Measurements from ENCODE around the gene AKAP9. TPM values are rescaled to one million over a fixed set of nuclear protein-coding genes. Genes with fewer than 3 reads are reported as not detected.
"Not testable (repeated sequence)": the region's sequence is repeated elsewhere in the genome, so short reads cannot be mapped to it uniquely, and the experiment has no call there.

The AKAP9 gene
- total RNA-seq, 1 experiment from 2014 or later: 12.9 TPM

DNA sequence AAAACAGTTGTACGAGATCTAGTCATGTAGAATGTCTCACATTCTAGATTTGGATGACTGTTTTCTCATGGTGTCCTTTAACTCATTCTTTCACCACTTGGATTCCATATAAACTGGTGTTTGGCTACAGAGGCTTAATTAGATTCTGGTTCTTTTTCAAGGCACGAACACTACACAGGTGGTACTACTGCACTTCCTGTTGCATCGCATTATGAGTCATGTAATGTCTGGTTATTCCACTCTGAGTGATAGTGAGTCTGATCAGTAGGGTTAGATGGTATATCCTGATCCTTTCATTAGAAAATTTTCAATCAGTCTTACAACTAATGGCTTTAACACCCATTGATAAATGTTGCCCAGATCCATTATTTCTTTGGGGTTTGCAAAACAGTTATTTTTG, 11.2 kb upstream of the AKAP9 start:
- H3K9me3 ChIP-seq: no peaks in the 10 kb centered on the region
- DNase-seq: no peak
- no peaks in the 10 kb centered on the region for H3K27me3 ChIP-seq
- no peak overlapping the region for H3K4me3 ChIP-seq
- no peaks in the 10 kb centered on the region for H3K36me3 ChIP-seq

DNA sequence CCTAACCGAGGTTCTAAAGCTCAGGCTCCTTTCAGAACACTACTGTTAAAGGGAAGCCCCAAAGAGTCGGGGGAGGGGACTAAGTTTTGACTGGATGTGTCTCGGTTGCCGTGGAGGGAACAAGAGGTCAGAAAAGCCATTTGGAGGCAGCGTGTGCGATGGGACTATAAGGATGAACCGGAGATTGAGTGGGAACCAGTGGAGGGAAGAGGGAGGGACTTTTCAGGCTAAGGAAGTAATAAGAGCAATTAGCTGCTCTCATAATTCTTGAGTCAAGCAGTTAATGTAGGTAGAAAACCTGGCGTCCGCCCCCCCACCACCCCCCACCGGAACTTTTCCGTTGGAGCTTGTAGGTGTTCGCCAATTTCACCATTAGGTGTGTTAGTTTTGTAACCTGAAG, 491 bp upstream of the AKAP9 start:
- no peaks in the 10 kb centered on the region for H3K9me3 ChIP-seq
- DNase-seq: no peak
- H3K36me3 ChIP-seq: no peaks in the 10 kb centered on the region
- no peaks in the 10 kb centered on the region for H3K27me3 ChIP-seq
- peak overlapping the region; percentile 71 for H3K4me3 ChIP-seq

- H3K9me3 ChIP-seq: no peaks in the 10 kb centered on the region
- H3K27me3 ChIP-seq: no peaks in the 10 kb centered on the region
- DNase-seq: peak; percentile 4
- H3K4me3 ChIP-seq: peak overlapping the region; percentile 71
- H3K36me3 ChIP-seq: no peaks in the 10 kb centered on the region
Observed at GRCh38 chr7:91941450-91941849, 788 bp downstream of the AKAP9 start.

GRCh38 chr7:91942312-91942711, 1.6 kb downstream of the AKAP9 start:
- no peaks in the 10 kb centered on the region for H3K36me3 ChIP-seq
- no peaks in the 10 kb centered on the region for H3K9me3 ChIP-seq
- no peak overlapping the region for H3K4me3 ChIP-seq

GRCh38 chr7:91944970-91945369, 4.3 kb downstream of the AKAP9 start:
- H3K27me3 ChIP-seq, H3K4me3 ChIP-seq, H3K9me3 ChIP-seq, DNase-seq, H3K36me3 ChIP-seq: not testable (repeated sequence)

More at GRCh38 chr7:91942312-91942711, 1.6 kb downstream of the AKAP9 start:
- H3K27me3 ChIP-seq: no peaks in the 10 kb centered on the region
- no peak for DNase-seq

GRCh38 chr7:91945476-91945875, 4.8 kb downstream of the AKAP9 start:
- Histone ChIP-seq H3K4me3 (no peak overlapping the region), H3K27me3 (no peaks in the 10 kb centered on the region), H3K36me3 (no peaks in the 10 kb centered on the region), H3K9me3 (no peaks in the 10 kb centered on the region)
- no peak for DNase-seq

DNA sequence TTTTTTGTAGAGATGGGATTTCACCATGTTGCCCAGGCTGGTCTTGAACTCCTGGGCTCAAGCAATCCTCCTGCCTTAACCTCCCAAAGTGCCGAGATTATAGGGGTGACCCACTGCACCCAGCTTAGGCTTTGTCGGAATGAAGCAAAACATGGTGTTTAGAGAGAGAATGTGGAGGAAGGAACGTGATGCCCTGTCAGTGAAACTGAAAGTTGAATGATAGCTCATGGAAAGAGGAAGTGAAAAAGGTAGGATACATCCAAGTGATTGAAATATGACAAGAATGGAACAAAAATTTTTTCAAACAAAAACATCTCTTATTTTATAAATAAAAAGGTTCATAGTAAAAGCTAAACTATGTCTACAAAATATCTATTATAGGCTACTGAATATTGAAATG, 5.9 kb downstream of the AKAP9 start:
- Histone ChIP-seq H3K9me3 (no peaks in the 10 kb centered on the region), H3K36me3 (no peaks in the 10 kb centered on the region), H3K4me3 (no peak overlapping the region), H3K27me3 (no peaks in the 10 kb centered on the region)
- no peak for DNase-seq

DNA sequence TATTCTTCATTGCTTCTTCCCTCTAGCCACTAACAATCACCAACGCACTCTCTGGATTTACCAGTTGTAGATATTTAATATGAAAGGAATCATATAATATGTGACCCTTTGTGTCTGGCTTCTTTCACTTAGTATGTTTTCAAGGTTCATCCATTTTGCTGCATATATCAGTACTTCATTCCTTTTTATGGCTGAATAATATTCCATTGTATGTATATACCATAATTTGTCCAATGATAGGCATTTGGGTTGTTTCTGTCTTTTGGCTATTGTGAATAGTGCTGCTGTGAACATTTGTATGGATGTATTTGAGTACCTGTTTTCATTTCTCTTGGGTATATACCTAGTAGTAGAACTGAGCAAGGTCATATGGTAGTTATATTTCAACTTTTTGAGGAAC, 7.3 kb downstream of the AKAP9 start:
- H3K36me3 ChIP-seq: no peaks in the 10 kb centered on the region
- H3K9me3 ChIP-seq: no peaks in the 10 kb centered on the region
- DNase-seq: no peak
- H3K4me3 ChIP-seq: no peak overlapping the region
- H3K27me3 ChIP-seq: no peaks in the 10 kb centered on the region

- H3K9me3 ChIP-seq: no peaks in the 10 kb centered on the region
- no peaks in the 10 kb centered on the region for H3K36me3 ChIP-seq
- H3K4me3 ChIP-seq: no peak overlapping the region
- no peak for DNase-seq
- no peaks in the 10 kb centered on the region for H3K27me3 ChIP-seq
Observed at GRCh38 chr7:91949221-91950009, 8.8 kb downstream of the AKAP9 start.

GRCh38 chr7:91953618-91954017, 13.0 kb downstream of the AKAP9 start:
- no peak overlapping the region for H3K4me3 ChIP-seq
- no peaks in the 10 kb centered on the region for H3K36me3 ChIP-seq
- H3K27me3 ChIP-seq: no peaks in the 10 kb centered on the region
- H3K9me3 ChIP-seq: no peaks in the 10 kb centered on the region
- DNase-seq: no peak

GRCh38 chr7:91956464-91956863, 15.8 kb downstream of the AKAP9 start:
- not testable (repeated sequence) for DNase-seq, H3K9me3 ChIP-seq, H3K4me3 ChIP-seq, H3K36me3 ChIP-seq, H3K27me3 ChIP-seq

DNA sequence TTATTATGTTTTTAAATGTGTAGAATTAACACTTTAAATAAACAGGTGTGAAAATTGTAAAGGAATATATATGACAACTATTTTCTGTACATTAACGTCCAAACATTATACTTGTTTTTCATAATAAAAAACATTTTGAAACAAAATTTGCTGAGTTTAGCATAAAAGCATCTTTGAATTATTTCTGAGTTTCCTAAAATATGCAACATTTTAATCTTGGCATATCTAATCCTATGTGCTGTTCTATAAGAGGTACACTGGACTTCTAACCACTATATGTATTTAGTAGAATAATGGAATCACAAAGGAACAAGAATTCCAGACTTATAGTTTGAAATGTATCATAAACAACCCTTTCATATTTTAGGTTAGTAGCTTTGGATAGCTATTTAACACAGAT, 16.6 kb downstream of the AKAP9 start:
- Histone ChIP-seq H3K4me3 (no peak overlapping the region), H3K27me3 (no peaks in the 10 kb centered on the region)
- no peak for DNase-seq

GRCh38 chr7:91957823-91958222, 17.2 kb downstream of the AKAP9 start:
- DNase-seq: no peak
- Histone ChIP-seq H3K4me3 (no peak overlapping the region), H3K36me3 (no peaks in the 10 kb centered on the region), H3K27me3 (no peaks in the 10 kb centered on the region), H3K9me3 (no peaks in the 10 kb centered on the region)

More for the DNA sequence above, 16.6 kb downstream of the AKAP9 start:
- Histone ChIP-seq H3K9me3 (no peaks in the 10 kb centered on the region), H3K36me3 (no peaks in the 10 kb centered on the region)

GRCh38 chr7:91959023-91959422, 18.4 kb downstream of the AKAP9 start:
- Histone ChIP-seq H3K27me3 (no peaks in the 10 kb centered on the region), H3K36me3 (no peaks in the 10 kb centered on the region), H3K9me3 (no peaks in the 10 kb centered on the region), H3K4me3 (no peak overlapping the region)
- no peak for DNase-seq

DNA sequence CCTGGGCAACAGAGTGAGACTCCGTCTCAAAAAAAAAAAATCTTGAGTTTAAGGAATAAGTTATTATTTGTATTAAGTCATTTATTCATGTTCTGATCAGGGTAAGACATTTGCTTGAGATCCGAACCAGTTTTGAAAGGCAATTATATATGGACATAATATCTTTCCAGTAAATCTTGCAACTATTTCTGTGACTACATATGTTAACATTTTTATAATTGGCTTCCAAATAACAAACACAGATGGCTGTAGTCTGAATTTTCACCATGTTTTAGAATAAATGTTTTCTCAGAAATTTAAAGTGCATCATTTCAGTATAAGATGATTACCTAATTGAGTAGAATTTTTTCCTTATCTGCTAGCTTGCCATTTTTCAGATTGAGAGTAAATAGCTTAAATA, 21.2 kb downstream of the AKAP9 start:
- no peaks in the 10 kb centered on the region for H3K36me3 ChIP-seq

DNA sequence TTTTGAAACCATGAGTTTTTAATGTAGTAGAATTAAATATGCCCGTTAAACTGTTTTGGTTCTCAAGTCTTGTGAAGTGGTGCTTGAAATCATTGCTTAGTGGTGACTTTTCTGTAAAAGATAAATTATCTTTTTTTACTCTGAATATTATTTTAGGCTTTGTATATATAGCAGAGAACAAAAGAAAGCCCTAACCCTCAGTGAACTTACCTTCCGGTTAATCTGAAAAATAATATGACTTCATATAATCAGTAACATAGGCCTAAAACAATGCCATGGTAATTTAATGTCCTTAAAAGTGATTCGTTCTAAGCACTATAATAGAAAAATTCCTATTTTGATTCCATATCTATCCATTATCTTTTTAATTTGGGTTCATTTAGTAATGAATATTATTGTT, 21.8 kb downstream of the AKAP9 start:
- H3K4me3 ChIP-seq: no peak overlapping the region
- DNase-seq: no peak
- no peaks in the 10 kb centered on the region for H3K27me3 ChIP-seq
- no peaks in the 10 kb centered on the region for H3K36me3 ChIP-seq
- no peaks in the 10 kb centered on the region for H3K9me3 ChIP-seq

More for the DNA sequence above, 21.2 kb downstream of the AKAP9 start:
- Histone ChIP-seq H3K27me3 (no peaks in the 10 kb centered on the region), H3K4me3 (no peak overlapping the region), H3K9me3 (no peaks in the 10 kb centered on the region)
- DNase-seq: no peak

DNA sequence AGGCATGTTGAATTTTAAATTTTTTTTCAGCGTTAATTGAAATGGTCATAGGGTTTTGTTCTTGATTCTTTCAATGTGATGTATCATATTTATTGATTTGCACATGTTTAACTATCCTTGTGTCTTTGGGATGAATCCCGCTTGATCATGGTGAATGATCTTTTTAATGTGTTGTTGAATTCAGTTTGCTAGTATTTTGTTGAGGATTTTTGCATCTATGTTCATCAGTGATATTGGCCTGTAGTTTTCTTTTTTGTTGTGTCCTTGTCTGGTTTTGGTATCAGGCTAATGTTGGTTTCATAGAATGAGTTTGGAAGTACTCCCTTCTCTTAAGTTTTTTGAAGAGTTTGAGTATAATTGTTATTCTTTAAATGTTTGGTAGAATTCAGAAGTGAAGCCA, 26.9 kb downstream of the AKAP9 start:
- not testable (repeated sequence) for H3K9me3 ChIP-seq, DNase-seq, H3K4me3 ChIP-seq, H3K36me3 ChIP-seq, H3K27me3 ChIP-seq

- Histone ChIP-seq H3K27me3 (no peaks in the 10 kb centered on the region), H3K4me3 (no peak overlapping the region), H3K9me3 (no peaks in the 10 kb centered on the region), H3K36me3 (no peaks in the 10 kb centered on the region)
- no peak for DNase-seq
Observed at GRCh38 chr7:91973639-91974038, 33.0 kb downstream of the AKAP9 start.
